Adipose tissue (tissue), 3 donors: ENCODE results near the gene ANO2. TPM values are rescaled to one million over a fixed set of nuclear protein-coding genes. Genes with fewer than 3 reads are reported as not detected.

ENCODE experiments used
- H3K27ac ChIP-seq: one replicate; pipeline ENCODE4 v1.5.1; 2013; ENCODE audit warnings: low read depth, low read length
- WGBS, 3 donors: extraction: QIAGEN DNeasy Blood & Tissue Kit; methylation state at CpG; one replicate each; pipeline ENCODE4 v1.1.7; 2013; 5-methylcytosine and 5-hydroxymethylcytosine counted together
- polyA plus RNA-seq, 3 donors: library from polyadenylated mRNA; stranded (reverse); fragments of 200-250 nt; gene quantifications; one replicate each; pipeline ENCODE4 v1.2.3, GENCODE V29; 2013
- donor health status: healthy with polysubstance abuse.
- donor health status: Bipolar disorder and iron deficiency.
- donor health status: healthy.

ANO2 gene
- polyA plus RNA-seq, 3 donors: 1.0 to 11.7 (median 6.6) TPM

DNA sequence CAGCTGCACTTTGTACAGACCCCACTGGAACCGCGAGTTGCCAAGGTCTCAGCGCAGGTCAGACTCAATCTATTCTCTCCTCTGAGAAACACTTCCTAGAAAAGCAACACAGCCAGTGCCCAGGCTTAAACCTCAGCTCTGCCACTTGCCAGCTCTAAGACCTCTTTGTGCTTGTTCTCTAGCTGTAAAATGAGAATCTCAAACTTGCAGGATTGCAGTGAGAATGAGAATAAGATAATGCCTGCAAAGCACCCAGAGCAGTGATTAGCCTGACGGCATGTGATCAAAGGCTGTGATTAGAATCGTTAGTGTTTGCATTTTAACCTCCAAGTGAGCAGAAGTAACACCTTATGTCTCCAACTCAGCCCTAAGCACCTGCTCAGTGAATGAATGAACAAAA lies 21.3 kb downstream of the ANO2 start:
- no peak overlapping the region for H3K27ac ChIP-seq
- WGBS, 3 donors: 19 to 70% (median 64%) methylated on average over 5 of the region's 5 CpGs

DNA sequence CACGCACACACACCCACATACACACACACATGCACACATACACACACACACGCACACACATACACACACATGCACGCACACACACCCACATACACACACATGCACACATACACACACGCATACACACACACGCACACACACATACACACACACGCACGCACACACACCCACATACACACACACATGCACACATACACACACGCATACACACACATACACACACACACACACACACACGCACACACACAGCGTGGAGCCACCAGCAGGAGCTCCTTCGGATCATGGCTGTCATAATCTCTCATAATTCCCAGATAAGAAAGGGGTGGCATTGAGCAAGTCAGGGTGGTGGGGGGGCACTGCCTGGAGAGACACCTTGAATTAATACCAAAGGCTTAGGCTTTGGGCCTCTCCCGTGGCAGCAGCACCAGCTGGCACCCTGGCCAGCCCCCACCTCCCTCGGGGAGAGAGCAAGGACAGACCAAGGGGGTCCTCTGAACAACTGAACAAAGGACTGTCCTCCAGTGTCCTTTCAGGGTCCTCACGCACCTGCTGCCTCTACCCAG lies 21.9 kb downstream of the ANO2 start:
- no peak overlapping the region for H3K27ac ChIP-seq
- 56 to 74% (median 66%) methylated on average over 11 to 14 of the region's 14 CpGs for WGBS, 3 donors

DNA sequence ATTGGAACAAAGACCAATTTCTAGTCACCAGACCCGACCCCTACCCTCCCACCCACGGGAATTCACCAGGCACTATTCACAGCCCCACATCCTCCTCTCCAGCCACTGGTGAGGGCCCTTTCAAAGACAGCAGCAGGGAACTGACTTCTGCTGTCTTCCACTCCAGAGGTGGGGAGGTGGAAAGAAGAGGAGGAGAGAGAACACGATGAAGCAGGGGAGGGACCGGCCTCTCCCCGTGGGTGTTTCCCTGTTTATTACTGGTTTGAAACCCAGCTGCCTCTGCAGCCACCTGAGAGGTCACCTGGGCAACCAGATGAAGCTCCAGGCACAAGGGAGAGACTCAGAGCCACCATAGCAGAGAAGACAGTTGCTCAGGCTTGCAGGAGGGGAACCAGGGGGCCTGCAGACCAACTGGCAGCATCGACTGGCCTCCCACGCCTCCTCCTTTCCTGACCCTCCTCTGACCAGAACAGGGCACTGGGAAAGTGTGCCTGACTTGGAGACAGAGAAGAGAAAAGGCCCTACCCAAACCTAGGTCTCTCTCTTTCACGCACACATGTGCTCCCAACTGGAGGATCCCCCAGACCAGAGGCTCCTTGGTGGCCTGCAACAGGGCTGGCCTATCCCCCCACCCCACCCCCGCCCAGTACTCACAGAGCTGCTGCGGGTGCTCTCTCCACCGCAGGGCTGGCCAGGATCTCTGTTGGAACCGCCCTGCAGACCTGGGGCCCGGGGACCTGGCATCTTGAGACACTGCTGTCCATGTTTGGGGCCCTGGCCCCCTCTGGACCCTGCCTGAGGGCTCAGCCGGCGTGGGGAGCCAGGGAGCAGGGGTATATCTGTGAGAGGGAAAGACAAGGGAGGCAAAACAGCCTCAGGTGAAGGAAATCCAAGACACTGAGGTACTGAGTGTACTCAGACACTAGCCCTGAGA lies 22.8 kb downstream of the ANO2 start:
- no peak overlapping the region for H3K27ac ChIP-seq
- 66 to 80% (median 77%) methylated on average over 15 of the region's 15 CpGs for WGBS, 3 donors

DNA sequence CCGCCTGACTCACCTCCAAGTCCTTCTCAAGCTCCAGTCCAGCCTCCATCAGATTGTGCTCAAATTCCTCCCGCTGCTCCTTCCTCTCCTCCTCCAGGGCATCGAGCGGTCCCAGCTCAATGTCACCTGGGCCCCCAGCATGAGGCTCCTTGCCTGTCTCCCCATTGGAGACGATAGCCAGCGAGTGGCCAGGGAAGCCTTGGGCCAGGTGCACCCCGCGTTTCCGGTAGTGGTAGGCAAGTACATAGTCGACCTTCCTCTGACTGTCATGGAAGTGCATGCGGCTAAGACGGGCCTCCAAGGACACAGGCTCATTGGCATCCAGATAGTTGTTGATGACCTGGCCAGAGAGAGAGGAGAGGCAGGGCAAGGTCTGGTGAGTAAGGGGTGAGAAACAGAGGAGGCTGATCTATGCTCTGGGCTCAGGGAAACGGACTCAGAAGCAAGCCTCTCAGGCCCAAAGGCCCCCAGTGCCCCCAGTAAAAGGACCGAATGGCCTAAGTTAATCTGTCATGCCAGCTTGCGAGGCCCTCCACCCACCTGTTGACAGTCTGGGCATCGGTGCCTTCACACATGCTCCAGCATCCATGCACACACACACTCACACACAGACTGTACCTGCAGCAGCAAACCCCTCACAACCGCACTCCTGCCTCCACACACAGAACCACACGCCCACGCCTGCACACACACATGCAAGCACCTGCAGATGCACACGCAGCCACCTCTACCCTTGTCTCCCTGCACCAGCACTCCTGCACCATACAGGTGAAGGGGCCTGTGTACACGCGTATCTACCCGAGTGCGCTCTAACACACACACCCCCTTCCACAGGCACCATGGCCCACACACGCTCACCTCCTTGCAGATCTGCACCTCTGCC lies 23.8 kb downstream of the ANO2 start:
- 86 to 95% (median 93%) methylated on average over 25 of the region's 25 CpGs for WGBS, 3 donors
- no peak overlapping the region for H3K27ac ChIP-seq

DNA sequence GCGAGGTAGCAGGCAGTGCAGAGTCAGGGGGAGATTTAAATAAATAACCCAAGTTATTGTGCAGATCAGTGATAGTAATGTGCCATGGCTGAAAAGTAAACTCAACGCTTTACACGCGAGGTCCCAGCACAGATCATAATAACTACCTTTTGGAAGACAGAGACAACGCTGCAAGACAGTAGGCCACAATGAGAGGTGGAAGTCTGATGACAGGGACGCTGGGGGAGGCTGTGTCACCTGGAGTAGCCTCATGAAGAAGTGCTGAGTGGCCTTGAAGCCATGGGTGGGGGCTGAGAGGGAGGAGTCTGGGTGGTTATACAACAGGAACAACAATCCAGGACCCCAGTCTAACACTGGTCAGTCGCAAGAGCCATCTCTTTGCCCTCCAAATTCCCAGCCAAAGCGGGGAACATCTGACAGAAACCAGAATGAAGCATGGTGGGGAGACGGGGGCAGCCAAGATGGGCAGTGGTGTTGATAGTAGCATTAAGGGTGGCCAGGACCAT lies 28.2 kb downstream of the ANO2 start:
- no peak overlapping the region for H3K27ac ChIP-seq
- WGBS, 3 donors: 67 to 80% (median 71%) methylated on average over 9 of the region's 9 CpGs

DNA sequence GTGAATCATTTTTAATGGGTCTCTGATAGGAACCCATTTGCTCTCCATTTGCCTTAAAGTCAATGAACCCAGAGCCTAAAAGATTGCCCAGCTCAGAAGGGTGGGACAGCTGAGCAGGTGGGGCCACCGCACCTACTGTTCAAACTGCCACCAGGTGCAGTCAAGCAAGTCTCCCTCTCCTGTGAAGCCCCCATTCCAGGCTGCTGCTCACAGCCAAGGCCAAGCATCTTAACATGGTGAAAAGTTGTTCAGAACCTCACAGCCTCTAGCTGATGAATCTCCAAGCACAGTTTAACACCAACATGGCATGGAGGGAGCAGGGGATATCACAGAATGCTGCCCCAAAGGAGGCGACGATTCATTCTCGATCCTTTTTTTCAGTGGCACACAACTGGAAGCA lies 29.5 kb downstream of the ANO2 start:
- 78 to 96% (median 88%) methylated on average over 4 of the region's 4 CpGs for WGBS, 3 donors
- H3K27ac ChIP-seq: no peak overlapping the region

DNA sequence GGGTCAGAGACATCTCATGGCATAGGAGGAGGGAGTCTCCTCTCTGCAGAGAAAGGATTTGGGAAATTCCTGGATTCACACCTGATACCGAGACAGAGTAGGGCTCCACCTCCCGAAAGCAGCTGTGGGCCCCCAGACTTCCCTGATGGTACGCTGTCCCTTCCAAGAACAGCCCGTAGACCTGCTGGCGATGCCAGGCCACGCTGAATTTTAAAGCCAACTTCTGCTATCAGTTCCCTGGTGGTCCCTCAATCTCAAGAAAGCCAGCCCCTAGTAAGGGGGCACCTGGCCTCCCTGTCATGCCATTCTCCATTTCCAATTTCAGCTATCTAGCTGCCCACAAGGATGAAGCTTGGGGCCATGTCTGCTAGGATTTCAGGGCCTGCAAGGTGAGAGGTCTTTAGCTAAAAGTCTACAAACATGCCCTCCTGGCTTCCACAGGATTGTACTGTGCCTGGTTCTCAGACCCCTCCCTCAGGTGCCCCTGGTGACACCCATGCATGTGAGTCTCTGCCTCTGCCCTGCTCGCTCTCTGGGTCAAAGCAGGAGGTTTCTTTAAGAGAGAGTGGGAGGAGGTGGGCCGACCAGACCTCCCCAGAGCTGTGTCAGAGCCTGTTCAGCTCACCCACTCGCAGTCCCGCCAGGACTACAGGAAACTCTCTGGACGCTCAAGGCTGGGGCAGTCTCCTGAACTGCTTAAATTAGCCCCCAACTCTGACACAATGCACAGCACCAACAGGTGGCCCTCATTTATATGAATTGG lies 30.5 kb downstream of the ANO2 start:
- H3K27ac ChIP-seq: no peak overlapping the region
- WGBS, 3 donors: 63 to 84% (median 78%) methylated on average over 11 of the region's 11 CpGs

DNA sequence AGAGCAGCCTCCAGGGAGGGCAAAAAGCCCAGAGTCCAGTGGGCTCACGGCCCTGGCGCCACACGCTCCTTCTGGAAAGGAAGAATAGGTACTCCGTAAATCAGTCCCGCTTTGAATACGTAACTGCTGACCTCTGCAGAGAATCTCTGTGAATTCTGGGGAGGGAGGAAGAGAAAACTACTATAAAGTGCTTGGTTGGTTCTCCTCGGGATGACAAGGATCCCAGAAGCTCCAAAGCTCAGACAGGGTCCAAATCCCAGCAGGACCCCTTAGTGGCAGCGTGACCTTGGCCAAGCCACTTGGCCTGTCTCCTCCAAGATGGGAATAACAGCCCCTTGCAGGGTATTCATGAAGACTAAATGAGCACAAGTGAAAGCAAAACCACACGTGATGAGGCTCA lies 31.7 kb downstream of the ANO2 start:
- 74 to 87% (median 78%) methylated on average over 9 of the region's 9 CpGs for whole genome bisulfite sequencing, 3 donors
- no peak overlapping the region for H3K27ac ChIP-seq

DNA sequence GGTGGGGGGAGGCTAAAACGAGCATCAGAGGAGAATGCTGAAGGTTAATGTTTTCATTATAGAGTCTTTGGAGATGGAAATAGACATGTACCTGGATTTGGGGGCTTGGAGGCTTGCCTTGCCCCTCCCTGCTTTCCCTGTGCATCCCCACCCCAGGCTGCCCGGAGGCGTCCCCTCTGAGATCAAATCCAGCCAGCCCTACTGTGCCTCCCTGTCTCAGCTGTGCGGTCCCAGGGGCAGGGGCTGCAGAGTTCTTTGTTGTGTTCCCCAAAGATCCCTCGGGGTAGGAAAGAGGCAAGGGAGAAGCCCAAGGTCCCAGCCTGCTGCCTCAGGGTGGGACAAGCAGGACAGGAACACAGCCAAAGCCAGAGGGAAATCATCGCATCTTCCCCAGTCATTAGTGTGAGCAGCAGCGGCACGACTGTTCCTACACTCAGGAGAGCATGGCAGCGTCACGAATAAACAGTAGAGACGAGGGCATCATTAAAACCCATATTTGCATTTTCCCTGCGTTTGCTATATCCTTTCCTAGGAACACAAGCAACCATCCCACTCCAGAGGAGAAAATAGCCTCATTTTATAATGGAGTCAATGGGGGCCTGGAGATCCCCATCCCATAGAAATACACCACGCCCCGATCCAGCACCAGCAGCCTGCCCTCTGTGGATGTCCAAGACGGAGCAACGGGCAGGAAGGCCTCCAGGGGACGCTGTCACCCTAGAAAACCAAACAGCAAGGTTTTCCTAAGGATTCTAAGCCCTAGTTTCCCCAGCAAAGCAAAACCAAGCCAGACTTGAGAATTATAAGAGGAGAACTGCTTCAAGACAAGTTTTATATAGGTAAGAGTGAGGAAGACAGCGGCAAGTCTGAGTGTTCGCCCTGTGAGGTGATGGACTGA lies 32.4 kb downstream of the ANO2 start:
- 60 to 86% (median 80%) methylated on average over 19 of the region's 19 CpGs for WGBS, 3 donors
- no peak overlapping the region for H3K27ac ChIP-seq

DNA sequence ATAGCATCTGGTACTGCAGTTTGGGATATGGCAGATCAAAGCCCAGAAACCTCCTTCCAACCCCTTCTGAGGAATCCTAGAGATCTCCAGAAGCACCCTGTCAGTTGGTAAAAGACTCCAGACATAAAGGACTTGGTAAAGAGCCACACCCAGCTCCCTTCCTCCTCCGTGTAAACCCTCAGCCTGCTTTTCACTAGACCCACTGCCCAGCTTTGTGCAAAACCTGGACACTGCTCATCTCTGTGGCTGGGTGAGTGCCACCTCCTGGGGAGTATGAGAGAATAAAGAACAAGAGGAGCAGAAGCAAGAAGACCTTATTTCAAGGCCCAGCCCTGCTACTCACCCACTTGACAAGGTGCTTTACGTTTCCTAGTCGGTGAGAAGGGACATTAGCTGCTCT lies 33.0 kb downstream of the ANO2 start:
- no peak overlapping the region for H3K27ac ChIP-seq
- WGBS, 3 donors: 41 to 77% (median 66%) methylated on average over 3 of the region's 3 CpGs

DNA sequence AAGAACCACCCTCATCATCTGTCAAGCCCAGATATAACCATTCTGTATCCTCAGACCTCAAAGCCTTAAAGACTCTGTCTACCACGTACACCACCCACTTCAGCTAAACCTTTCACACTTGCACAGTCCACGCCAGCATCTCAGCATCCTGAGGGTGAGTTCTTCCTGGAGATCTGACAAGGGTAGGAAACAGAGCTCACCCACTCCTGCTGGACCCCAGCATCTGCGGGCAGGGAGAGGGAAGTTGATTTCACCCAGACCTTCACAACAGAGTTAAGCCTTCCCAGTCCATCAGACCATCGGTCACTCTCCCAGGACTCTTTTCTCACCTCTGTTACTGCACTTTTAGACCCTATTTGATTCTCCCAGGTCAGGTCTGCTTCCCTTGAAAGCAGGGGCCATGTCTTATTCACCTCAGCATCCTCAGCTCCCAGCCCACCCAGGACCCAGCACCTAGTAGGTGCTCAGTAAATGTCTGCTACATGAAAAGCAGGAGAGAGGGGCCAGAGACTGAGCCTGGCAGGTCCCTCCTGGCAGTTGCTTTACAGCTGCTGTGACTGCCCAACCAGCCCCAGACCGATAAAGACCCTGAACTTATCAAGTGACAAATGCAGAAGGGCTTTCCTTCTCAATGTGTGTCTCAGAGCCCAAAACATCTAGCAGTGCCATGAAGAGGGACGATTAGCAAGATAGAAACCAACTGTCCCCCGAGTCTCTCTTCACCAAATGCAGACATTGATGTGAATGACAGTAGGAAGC lies 34.1 kb downstream of the ANO2 start:
- H3K27ac ChIP-seq: no peak overlapping the region
- 66 to 84% (median 80%) methylated on average over 7 of the region's 7 CpGs for WGBS, 3 donors

DNA sequence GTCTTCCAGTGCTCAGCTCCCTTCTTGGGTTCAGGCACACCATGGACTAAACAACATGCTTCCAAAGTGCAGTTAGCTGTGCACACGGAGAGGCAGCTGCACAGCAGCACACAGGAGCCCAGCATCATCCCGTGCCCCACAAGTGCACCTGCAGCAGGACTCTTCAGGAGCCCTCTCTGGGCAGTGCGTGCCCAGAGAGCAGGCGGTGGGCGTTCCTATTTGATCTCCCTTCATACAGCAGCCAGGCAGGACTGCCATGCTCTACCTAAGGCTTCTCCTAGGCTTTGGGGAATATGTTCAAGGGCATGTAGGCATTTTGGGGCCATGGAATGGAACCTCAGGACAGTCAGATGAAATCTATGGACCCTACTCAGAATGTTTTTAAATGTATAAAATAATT lies 35.5 kb downstream of the ANO2 start:
- no peak overlapping the region for H3K27ac ChIP-seq
- 63 to 88% (median 86%) methylated on average over 5 of the region's 5 CpGs for WGBS, 3 donors

DNA sequence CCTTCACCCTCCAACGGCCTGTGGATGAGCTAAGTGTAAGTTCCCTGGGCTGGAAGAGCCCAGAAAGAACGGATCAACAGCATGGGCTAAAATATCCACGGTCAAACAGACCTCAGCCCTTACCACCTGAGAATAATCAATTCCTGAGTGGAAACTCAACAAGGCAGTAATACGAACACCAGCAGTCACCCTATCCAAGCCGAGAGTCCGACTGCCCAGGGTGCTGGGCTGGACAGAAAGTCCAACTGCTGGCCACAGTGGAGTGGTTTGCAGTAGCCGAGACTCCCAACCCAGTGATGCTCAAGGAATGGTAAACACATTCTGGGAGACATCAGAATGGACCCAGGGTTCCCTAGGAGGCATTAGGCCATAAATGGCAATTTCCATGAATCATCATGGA lies 36.8 kb downstream of the ANO2 start:
- 70 to 85% (median 84%) methylated on average over 7 of the region's 7 CpGs for WGBS, 3 donors
- no peak overlapping the region for H3K27ac ChIP-seq

DNA sequence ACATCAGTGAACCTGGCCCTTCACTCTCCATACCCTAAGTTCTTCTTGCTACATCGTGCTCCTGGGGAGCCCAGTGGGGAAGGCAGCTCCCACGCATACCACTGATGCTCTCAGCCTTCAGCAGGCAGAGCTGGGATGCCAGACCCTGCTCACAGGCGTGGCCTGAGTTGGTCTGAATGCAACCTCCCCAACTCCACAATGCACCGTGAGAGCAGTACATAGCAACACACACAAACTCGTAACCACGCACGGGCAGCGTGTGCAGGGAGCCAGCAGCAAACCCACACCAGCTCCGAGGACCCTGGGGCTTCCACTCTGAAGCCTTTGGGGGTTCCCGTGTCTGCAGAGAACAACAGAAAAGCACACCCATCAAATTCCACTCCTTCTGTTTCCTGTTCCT lies 37.3 kb downstream of the ANO2 start:
- H3K27ac ChIP-seq: no peak overlapping the region
- WGBS, 3 donors: 56 to 63% (median 61%) methylated on average over 10 of the region's 10 CpGs

DNA sequence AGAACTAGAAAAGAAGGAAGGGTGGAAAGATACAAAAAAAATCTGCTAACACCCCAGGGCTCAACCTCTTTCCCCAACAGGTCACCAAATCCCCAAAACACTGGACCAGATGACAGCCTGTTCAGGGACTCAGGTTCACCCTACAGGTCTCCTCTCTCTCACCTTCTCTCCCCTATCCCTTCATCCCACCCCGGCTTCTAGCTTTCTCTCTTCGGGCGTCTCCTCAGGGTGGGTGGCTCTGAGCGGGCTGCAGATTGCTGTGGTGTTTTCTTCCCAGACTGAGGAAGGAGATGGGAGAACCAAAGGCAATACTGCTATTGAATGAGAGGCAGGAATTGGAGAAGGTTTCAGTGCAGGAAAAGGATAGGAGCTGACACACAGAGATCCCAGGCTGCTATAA lies 39.3 kb downstream of the ANO2 start:
- WGBS, 3 donors: 81 to 93% (median 92%) methylated on average over 4 of the region's 4 CpGs
- no peak overlapping the region for H3K27ac ChIP-seq

DNA sequence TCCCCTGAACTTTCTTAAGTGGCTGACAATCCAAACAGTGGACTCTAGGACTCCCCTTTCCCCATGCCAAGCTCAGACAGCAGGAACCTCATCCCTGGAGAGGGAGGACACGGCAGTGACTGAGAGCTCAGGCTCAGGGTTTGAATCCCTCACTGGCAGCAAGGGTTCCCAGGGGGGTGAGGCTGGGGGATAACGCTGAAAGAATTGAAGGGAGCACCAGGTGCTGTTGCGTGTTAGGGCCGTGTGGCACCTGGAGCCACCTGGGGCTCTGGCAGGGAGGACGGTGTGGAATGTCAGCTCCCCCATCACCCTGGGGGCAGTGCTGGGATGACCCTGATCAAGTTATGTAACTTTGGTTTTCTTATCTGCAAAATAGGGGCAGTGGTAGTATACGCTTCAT lies 40.1 kb downstream of the ANO2 start:
- H3K27ac ChIP-seq: no peak overlapping the region
- 47 to 78% (median 76%) methylated on average over 6 of the region's 6 CpGs for WGBS, 3 donors

DNA sequence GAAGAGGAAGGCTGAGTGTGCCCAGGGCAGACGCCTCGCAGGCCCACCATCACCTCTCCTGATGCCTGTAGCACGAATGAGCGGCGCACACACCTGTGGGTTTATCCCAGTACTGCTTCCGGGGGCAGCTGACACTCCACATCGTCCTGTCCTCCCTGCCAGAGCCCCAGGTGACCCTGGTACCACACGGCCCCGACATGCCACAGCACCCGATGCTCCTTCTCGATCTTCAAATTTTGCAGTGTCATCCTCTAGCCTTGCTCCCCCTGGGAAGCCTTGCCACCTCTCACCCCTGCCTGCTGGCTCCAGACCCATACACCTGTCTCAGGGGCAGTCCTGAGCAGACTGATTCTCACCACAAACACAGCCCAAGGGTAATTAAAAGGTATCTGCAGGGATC lies 40.6 kb downstream of the ANO2 start:
- no peak overlapping the region for H3K27ac ChIP-seq
- WGBS, 3 donors: 71 to 88% (median 79%) methylated on average over 11 of the region's 11 CpGs
